NCI-H526 treated with DMSO at 0.1 percent for 48 hours (cell line): ENCODE measurements around the gene ADGRD2.

Experiments
- DNase-seq: peaks from one replicate; lab custom pipeline; 2025; lab: John Stamatoyannopoulos, UW

The ADGRD2 gene

DNA sequence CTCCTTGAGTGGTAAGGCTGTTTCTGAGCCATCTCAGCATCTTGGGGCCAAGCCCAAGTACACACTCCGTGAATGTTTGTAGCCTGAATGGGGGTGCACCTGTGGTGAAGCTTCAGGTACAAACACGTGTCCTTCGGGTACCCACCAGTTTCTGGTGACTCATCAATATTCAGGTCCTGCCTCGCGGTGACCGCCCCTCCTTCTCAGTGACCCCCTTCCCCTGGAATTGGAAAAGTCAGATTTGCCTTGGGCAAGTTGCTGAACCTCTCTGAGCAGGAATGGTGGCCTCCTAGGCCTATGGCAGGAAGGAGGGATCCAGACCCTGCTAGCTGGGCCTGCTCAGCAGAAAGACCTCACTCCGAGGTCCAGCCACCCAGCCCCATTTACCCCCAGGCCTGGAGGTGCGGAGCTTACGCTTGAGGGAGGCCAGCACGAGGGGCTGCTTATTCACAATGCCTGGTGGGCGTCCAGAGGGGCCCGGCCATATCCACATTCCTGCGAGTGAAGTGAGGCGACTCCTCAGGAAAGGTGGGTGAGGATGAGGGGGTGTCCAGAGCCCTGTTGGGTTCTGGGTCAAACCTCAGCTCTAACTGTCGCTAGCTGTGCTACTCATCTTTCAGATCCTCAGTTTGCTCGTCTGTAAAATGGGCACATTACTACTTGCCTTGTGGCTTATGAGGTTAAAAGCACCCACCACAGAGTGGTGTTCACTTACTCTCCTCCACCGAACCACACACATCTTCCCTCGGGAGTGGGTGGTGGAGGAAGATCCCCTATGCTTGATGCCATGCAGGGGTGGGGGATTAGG lies 7.0 kb downstream of the ADGRD2 start:
- no peak for DNase-seq

DNA sequence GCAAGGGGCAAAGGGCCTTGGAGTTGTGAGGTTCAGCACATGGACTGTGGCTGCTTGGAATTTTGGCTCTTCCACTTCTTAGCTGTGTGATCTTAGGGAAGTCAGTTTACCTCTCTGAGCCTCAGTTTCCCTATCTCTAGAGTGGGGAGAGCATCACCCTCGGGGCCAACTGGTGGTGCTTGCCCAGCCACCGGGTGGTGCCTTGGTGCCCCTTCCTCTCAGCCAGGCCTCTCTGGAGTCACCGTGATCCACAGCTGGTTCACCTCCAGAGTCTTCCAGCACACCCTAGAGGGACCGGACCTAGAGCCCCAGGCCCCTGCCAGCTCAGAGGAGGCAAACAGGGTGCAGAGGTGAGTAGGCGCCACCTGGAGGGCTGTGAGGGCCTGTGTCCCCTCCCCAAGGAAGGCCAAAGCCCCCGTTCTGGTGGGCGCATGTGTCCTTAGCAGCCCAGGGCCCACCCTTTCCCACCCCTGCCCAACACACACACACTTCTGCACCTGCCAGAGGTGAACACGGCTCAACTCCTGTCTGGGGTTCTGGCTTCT lies 7.7 kb downstream of the ADGRD2 start:
- DNase-seq: no peak

DNA sequence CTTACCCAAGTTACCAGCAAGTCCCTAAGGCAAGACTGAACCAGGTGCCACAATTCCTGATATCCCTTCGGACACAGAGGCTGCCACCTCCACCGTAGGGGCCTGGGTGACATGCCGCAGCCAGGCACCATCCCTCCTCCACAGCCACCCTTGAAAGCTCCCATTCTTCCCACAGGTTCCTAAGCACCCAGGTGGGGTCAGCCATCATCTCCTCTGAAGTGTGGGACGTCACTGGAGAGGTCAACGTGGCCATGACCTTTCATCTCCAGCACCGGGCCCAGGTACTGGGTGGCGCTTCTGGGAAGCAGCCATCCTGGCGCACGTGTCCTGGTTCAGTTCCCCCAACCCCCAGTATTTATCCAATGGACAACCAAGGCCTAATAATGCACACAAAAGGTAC lies 8.2 kb downstream of the ADGRD2 start:
- DNase-seq: no peak

DNA sequence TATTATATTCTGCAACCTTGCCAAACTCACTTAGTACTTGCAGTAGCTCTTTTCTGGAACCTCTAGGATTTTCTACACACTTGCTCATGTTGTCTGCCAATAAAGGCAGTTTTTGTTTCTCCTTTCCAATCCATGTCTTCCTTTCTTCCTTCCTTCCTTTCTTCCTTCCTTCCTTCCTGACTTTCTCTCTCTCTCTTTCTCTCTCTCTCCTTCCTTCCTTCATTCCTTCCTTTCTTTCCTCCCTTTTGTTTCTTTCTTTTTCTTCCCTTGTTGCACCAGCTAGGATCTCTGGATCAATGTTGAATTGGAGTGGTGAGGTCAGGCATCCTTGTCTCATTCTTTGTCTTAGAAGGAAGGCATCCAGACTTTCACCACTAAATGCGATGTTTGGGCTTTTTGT lies 12.5 kb downstream of the ADGRD2 start:
- DNase-seq: no peak

DNA sequence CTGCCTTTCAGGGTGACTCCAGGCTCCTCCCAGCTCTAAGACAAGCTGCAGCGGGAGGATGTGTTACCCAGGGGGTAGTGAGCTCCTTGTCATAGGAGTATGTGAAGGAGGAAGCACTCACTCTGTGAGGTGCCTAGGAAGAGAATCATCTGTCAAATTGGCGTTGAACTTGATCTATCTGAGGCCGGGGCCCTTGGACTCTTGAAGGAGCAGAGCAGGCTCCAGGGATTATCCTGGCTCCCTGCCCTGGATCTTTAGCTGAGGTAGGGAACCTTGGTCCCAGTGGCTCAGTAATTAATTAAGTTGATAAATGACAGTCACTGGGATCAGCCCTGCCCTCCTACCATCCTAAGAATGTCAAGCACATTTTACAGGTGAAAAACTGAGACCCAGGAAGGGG lies 15.5 kb downstream of the ADGRD2 start:
- no peak for DNase-seq

DNA sequence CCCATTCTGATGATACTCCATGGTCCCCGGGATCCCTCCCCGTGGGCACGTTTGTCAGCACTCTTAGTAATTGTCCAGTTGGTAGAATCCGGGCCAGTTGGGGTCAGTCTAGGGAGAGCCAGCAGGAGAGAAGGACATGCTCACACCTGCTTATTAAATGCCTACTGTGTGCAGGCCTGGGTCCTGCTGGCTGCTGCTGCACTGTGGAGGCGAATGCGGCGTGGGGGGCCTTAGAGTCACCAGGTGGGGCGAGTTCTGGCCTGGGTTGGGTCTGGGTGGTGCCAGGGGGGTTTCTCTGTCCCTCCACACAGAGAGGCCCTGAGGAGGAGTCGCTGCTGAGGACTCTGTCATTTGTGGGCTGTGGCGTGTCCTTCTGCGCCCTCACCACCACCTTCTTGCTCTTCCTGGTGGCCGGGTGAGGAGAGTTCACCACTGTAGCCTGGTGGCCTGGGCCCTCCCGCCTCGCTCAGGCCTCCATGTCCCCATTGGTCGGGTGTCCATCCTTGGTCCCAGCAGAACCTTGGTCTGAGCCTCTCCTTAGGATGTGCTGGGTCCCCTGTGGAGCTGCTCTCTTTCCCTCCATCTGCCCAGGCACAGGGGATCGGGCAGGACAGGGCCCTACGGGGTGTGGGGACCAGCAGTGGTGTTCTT lies 17.3 kb downstream of the ADGRD2 start:
- no peak for DNase-seq

DNA sequence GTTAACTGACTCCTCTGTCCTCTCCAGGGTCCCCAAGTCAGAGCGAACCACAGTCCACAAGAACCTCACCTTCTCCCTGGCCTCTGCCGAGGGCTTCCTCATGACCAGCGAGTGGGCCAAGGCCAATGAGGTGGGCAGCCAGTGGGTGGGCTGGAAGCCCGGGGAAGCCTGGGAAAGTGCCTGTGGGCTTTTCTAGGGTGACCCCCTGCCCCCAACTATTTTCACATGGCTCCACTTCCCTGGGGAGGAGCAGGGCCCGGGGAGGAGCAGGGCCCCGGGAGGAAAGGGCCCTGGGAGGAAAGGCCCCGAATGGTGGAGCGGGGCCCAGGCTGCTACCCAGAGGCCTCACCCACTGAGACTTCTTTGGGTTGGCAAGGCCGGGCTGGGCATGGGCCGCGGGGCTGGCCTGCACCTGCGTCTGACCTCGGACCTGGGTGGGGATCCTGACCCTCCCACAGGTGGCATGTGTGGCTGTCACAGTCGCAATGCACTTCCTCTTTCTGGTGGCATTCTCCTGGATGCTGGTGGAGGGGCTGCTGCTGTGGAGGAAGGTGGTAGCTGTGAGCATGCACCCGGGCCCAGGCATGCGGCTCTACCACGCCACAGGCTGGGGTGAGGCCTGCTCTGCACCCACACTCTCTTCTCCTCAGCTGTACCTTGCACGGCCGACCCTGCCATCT lies 17.9 kb downstream of the ADGRD2 start:
- DNase-seq: no peak

DNA sequence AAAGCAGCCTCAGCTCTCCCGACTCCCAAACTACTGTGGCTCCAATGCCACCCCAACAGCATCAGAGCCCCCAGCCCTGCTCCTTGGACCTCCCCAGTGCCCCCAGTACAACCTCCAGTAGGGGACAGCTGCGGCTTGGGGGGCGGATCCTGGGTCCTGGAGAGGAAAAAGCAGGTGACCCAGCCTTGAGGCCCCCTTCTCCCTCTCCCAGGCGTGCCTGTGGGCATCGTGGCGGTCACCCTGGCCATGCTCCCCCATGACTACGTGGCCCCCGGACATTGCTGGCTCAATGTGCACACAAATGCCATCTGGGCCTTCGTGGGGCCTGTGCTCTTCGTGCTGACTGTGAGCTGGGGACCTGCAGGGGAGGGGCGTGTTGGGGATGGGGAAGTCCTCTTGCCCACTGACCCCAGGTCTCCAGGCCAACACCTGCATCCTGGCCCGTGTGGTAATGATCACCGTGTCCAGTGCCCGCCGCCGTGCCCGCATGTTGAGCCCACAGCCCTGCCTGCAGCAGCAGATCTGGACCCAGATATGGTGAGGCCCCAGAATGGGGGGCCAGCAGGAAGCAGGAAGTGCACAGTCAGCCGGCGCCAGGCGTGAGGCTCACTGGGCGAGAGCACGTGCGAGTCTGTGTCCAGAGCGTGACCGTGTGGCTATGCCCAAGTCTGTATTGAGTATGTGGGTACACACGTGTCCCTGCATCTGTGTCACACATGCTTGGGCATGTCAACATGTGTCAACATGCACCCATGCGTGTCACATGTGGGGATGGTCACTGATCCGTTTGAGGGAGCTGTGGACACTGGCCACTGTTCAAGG lies 19.0 kb downstream of the ADGRD2 start:
- DNase-seq: no peak

DNA sequence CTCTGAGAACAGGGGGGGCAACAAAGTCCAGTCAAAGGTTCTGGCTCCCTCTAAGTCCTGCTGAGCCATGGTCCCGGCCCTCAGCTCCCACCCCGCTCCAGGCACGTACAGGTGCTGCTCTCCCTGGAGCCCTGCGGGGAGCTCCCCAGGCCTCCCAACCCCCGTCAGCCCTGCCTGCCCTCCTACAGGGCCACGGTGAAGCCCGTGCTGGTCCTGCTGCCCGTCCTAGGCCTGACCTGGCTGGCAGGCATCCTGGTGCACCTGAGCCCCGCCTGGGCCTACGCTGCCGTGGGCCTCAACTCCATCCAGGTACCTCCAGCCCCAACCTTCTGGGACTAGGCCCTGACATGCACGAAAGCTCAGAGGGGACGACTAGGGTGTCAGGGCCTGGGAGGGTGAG lies 20.1 kb downstream of the ADGRD2 start:
- DNase-seq: no peak

DNA sequence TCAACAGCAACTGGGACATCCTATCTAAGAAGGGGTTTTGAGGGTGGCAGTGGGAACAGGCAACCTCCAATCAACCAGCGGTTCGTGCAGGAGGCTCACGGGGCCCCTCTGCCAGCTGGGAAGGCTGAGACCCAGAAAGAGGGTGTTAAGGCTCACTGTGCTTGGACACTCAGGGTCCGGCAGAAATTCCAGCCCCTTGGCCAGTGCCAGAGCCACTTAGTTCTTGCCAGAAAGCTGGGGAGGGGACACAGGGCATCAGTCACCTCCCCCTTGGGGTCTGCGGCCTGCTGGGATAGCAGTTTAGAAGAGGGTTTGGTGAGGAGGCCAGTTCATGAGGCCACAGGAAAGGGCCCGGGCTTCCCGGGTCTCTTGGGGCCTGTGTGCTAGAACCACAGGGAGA lies 20.5 kb downstream of the ADGRD2 start:
- no peak for DNase-seq

DNA sequence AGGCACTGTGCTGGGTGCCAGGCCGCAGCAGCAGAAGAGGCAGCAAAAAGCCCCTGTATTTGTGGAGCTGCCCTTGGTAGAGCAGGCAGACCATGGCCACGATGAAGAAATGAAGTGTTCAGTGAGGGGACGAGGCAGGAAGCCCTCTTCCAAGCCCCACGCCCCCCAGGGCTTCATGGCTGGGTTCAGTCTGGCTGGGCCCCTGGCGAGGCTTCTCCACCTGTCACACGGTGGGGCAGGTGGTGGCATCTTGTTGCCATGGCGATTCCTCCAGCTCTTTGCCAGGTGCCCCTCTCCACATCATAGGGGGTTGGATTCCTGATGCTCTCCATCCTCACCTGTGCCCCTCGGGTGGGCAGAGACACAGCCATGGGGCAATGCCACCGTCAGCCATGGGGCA lies 21.5 kb downstream of the ADGRD2 start:
- no peak for DNase-seq

DNA sequence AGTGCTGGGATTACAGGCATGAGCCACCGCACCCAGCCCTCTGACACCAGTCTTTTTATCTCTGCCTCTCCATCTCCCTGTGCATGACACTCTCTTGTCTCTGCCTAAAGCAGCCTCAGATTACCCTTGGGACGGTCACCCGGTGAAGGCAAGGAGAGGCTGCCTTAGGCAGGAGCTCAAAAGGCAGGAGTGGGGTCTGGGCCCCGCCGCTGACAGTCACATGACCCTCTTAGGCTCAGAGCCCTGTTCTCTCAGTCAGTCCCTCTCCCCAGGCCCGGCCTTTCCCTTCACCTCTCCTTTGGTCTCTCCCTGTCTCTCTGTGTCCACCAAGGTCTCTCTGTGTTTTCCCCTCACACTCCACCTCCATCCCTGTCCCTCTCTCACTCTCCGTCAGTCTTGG lies 22.5 kb downstream of the ADGRD2 start:
- DNase-seq: no peak

DNA sequence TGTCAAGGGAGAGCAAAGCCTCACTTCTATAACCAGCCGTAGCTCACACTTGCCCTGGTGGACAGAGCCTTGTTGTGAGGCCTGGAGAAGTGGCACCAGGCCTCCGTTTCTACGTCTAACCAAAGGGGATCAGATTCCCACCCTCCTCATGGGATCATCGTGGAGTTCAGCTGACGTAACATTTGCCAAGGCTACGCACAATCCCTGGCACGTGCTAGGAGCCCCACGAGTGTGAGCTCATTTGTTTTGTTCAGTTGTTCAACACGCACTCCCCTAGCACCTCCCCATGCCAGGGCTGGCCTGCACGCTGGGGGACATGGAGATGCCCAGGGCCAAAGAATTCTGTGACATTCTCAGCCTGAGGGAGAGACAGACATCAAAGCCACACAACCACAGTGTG lies 23.1 kb downstream of the ADGRD2 start:
- no peak for DNase-seq

DNA sequence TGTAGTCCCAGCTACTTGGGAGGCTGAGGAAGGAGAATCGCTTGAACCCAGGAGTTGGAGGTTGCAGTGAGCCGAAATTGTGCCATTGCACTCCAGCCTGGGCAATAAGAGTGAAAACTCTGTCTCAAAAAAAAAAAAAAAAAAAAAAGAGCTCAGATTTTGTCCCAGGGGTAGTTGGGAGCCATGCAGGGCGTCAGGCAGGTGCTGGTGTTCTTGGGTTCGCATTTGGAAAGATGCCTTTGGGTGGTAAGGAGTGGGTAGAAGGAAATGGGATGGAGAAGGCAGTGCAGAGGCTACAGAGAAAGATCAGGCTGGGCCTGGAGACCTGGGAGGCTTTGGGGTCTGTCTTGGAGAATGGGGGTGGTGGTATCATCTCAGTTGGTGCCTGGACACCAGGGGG lies 23.9 kb downstream of the ADGRD2 start:
- no peak for DNase-seq

DNA sequence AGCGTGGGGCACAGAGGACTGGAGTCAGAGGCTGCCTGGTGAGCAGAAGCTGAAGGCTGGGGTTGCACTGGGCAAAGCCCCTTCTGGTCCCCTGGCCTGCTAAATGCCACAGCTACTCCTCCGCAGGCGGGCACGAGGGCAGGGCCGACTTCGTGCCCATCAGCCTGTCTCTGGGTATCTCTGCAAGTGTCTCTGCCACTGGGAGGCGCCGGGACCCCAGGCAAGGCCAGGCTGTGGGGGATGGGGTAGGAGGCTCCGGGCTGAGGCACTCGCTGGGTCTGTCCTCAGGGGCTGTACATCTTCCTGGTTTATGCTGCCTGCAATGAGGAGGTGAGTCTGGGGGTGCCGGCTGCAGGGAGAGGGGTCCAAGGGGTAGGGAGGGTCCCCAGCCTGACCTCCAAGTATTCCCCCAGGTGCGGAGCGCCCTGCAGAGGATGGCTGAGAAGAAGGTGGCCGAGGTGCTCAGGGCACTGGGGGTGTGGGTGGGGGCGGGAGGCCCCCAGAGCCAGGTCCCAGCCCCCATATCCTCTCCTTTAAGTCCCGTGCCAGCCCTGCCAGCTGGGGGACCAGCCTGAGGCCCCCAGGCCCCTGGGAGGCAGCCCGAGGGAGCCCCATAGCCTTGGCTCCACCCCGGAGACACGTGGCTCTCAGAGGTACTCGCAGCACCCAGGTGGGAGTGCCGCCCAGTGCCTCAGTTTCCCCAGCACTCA lies 25.1 kb downstream of the ADGRD2 start:
- DNase-seq: no peak

DNA sequence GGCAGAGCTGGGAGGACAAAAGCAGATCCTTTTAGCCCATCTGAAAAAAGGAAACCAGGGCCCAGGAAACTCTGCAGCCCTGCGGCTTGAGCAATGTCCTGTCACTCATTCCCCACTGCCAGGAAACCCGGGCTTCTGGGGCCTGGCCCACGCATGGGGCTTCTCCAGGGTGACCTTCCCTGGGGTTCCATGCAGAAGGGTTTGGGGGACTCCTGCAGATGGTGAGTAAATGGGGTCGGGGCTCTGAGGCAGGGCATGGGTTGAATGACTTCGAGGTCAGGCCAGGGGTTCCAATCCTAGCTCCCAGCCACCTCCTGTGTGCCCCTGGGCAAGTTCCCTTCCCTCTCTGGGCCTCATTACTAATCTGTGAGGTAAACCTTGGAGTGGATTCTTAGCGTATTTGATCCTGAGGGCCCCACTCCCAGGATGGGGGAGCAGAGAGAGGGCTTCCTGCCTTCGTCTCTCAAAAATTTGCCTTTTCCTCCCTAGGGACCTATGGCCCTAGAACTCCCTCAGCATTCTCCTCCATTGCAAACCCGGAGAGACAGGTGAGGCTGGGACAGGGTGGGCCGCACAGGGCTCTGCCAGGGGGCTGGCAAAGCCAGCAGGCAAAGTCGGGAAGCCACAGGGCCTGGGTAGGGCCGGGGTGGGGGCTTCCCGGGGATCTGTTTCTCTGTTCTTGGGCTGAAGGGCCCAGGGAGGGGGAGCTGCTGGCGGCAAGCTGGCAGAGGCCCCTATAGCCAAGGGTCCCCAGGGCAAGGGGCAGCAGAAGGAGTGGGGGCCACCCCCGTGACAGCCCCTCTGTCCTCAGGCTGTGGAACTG lies 25.8 kb downstream of the ADGRD2 start:
- no peak for DNase-seq

DNA sequence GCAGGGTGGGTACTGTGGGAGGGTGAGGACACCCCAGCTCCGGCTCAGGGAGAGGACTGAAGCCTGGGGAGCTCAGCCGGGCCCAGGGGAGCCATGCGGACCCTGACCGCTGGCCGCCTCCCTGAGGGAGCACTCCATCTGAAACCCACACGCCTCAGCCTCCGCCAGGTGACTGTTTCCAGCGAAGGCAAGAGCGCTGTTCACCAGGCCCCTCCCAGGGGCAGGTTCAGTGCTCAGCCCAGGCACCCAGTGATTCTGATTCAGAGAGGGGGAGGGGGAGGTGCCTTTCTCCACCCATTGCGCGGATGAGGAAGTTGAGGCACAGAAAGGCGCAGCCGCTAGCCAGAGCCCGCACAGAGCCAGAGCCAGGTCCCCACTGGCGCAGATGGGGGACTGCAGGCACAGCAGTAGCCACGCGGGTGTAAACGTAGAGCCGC lies 27.0 kb downstream of the ADGRD2 start:
- DNase-seq: no peak

DNA sequence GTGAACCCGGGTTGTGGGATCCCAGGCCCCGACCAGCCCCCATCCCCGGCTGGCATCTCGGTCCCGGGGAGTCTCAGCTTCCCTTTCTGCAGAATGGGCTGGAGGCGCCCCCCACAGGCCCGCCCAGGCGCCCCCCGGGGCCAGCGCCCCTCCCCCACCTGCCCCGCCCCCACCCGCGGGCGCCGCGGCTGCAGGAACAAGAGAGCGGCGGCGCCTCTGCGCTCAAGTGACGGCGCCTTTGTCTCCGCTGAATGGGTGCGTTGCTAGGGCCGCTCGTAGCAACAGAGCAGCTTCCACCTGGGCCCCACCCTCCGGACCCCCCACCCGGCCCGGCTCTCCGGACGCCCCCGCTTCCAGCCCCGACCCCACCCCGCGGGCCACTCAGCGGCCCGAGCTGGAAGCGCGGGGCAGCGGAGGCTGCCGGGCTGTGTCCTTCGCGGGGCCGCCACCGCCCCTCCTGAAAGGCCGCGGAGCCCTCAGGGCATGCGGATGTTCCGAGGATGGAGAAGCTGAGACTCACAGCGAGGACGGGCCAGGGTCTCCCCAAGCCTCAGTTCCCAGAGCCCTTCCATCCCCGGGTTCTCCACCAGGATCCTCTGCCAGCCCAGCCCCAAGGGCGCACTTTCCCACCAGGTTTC lies 27.5 kb downstream of the ADGRD2 start:
- DNase-seq: peak; percentile 19

DNA sequence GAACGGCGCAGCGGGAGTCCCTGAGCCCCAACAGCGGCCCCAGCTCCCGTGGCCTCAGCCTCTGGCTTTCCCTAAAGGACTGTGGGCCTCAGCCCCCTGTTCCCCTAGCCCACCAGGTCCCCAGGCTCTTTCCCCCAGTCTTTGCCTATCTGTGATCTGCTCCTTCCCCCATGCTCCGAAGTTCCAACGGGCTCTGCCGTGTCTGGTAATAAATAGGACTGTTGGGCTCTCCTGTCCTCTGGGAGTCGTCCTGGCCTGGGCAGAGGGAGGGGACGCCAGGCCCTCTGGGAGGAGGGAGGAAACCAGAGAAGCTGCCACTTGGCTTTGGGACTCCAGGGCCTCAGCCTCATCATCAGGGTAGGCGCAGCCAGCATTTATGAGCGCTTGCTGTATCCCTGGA lies 28.1 kb downstream of the ADGRD2 start:
- peak; percentile 26 for DNase-seq

DNA sequence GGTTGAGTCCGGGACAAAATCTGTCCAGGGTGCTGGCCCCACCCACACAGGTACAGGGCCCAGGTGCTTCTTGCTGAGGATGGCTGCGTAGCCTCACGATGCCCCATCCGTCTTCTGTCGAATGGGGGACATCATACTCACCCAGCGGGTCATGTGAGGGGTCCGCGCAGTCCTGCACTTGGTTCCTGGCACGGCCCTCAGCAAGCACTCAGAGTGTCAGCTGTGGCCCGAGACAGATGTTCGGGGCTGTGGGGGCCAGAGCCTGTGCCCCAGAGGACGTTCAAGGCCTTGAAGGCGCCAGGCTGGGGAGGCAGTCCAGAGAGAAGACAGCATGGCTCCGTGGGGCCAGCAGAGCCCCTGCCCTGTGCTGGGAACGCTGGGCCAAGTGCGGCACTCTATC lies 29.1 kb downstream of the ADGRD2 start:
- DNase-seq: no peak
